Stimulated activated CD4-positive, alpha-beta T cell treated with anti-CD3 and anti-CD28 coated beads, Interleukin-12 subunit alpha, Interleukin-12 subunit beta, amount 100 ng/mL, for 4 hours (primary cell): ENCODE results near the gene BOLA1.

Source experiments
- DNase-seq: peaks from one replicate; pipeline ENCODE4 v3.0.0-alpha.2; 2020

Gene BOLA1

DNA sequence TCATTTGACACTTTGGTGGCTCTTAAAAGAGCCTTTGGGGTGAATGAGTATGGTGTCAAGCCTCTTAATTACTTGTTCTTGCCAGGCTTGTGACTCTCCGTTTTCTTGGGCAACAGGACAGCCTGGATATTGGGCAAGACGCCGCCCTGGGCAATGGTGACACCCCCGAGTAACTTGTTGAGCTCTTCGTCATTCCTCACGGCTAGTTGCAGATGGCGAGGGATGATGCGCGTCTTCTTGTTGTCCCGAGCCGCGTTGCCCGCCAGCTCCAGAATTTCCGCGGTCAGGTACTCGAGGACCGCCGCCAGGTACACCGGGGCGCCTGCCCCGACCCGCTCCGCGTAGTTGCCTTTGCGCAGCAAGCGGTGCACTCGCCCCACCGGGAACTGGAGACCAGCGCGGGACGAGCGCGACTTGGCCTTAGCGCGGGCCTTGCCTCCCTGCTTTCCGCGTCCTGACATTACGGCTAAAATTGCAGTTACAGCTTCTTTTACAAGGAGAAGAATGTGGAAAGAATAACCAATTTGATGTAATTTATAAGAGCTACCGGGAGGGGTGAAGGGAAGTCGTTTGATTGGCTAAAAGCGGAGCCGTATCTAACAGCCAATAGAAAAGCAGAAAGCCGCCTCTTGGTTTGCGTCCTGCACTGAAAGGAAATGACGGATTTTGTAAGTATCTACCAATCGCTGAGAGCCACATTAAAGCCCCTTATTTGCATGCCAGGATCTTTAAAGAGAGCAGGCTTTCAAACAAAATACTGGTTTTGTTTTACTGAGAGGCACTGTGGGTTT lies 11.7 kb upstream of the BOLA1 start:
- DNase-seq, result peak; percentile 42

DNA sequence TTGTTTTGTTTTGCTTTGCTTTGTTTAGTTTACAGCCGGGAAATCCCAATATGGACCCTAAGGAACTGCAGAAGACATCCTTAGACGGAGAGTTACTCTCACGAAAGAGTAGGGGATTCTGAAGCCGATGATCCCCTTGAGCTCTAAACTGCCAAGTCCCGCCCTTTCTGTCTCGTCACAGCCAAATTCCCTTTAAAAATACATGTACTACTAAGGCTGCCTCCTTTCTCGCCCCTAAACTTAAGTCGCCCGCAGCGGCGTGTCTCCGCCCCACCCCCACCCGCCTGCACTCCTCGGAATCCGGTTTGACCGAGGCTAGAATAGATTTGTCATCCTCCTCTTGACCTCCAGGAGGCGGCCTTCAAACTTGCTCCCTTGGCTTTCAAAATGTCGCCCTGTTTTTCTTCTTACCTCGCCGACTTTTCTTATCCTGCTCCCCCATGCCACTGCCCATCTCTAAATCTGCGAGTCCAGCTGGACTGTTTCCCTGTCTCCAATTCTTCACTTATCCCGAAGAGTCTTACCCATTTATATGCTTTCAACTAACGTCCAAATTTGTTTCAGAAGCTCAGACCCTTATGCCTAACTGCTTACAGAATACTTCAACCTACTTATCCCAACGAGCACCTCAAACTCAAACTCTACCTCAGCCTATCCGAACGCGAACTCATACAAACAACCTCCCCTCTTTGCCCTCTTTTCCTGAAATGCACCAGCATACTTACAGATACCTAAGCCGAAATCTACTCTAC lies 10.9 kb upstream of the BOLA1 start:
- peak; percentile 61 for DNase-seq

DNA sequence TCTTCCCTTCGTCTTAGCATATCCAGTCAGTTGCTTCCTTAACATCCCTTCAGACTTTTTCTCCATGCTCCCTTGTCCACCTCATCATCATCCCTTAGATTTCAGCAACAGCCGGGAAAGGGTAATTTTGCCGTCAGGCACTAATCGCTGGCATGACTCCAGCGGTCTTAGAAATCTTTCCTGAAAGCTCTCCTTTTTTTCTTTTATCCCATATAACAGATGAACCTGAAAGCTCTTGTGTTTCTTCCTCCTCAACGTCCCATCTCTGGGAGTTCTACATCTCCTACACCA lies 10.4 kb upstream of the BOLA1 start:
- DNase-seq, result no peak

DNA sequence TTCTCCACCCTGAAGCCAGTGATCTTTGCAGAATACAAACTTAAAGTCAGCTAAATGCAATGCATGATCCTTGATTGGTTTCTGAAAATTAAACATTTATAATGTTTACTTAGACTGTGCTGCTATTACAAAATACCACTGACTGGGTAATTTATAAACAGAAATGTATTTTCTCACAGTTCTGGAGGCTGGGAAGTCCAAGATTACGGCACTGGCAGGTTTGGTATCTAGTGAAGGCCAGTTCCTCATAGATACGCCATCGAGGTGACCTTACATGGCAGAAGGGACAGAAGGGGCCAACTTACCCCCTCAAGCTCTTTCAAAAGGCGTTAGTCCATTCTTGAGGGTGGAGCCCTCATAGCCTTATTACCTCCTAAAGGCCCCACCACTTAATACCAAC lies 2.8 kb upstream of the BOLA1 start:
- DNase-seq, result no peak

DNA sequence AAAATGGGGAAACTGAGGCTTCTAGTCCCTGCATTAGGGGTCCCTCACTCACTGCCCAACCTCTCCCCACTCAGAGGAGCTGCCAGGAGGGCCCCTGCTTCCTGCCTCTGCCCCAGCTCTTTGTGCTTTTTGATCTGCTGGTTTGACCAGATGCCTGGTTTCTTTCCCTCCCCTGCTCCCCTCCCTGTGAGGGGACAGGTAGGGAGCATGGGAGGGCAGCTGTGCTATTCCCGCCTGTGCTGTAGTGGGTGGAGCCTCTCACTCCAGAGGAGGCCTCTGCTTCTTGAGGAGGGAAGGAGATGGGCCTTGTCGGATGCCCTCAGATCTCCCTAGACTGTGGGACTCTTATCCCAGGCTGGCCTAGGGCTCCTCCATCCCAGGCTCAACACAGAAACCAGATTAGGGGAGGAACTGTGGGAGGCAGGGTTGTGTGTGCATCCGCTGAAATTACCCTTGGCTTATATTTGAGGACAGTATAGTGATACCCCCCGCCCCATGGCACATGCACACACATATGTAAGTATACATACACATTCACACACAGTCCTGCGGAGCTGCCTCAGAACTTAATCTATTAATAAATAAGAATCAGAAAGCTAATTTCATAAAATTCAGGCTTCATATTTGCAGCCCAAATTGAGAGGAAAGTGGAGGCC lies 4.6 kb downstream of the BOLA1 start:
- DNase-seq, result no peak

DNA sequence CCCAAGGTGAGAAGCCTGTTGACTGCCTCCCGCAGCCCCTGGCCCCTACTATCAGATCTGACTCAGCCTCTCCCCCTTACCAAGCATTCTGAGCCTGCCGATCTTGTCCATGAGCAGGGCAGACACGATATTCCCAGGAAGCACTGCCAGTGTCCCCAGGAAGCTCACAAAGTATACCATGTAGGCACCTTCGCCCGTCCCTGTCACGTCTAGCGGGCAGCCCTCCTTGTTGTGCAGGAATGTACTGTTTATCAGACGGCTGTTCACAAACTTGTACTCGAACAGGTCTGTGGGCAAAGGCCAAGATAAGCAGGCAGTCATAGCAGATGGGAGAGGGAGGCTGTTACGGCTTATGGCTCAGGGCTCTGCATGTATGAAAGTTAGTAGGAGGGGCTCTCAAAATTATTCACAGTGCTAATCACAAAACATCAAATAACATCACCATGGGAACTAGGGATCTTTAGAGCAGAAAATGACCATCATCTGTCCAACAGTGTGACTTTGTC lies 7.3 kb downstream of the BOLA1 start:
- no peak for DNase-seq

DNA sequence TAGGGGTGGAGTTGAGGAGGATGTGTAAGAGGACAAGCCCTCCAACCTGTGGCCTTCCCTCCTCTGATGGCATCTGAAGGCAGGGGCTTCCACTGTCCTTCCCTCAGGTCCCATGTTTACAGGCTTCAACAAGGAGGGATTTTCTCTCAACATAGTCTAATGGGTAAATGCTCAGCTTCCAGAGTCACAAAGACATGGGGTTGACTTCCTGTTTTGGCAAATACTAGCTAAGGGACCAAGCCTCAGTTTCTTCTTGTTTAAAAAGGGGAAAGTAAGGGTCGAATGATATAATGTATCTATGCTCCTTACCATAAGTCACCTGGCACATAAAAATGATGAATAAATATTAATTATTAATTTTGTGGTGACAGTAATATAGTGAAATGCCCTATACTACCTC lies 15.2 kb downstream of the BOLA1 start:
- DNase-seq, result no peak

DNA sequence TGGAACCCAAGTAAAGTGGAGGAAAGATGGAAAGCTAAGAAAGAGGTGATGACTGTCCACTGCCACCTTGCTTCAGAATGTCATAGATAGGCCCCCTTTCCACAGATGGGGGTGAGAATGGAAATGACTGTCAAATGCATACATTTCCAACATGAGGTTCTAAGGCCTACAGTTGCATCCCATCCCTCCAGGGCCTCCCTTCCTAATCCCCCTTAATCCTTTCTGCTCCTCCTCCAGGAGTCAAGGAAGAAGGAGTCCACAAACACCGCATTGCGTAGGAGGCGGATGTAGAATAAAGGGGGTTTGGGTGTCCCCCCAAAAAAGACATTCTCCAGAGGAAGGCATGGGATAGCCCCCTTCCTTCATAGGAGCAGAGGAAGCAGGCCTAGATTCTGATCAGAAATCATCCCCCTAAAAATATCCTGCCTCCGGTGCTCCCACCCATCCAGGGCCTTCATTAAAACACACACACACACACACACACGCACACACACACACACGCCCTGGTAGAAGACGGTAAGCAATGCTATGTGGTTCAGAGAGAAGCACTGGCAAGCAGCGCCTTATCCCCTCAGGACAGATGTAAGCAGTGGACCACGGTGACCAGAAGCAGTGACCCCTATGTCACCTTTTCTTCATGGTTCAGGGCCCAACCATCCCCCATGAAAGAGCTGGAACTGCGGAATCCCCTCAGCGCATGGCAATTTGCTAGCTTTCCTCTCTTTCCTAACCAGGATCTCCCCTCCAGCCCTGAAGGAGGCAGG lies 16.2 kb downstream of the BOLA1 start:
- no peak for DNase-seq

DNA sequence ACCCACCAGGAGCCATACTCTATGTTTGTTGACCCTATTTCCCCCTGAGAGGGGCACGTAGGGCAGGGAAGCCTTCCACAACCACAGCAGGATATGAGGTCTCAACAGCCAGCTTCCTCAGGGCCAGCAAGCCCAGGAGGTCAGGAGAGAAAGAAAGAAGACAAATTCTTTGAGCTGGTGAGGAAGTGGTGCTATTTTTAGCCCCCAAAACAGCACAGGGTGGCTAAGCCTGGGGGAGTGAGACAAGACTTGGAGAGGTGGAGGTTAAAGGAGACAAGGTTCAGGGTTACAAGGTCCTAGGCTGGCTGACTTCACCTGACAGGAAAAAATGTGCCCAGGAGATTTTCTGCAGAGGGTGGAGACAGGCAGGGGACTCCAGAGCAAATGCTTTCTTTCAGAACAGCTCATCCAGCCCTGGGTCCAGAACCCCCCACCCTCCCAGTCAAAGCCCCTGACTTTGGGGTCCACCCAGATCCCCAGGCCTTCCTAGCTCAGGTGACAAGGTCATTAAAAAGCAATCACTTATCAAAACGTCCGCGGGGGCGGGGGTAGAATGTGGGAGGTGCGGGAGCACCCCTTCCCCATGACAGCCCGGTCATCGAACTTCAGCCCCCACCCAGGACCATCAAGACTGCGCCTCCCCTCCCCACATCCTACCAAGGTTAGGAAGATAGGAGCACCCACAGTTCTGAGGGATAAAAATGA lies 17.0 kb downstream of the BOLA1 start:
- DNase-seq, result no peak

DNA sequence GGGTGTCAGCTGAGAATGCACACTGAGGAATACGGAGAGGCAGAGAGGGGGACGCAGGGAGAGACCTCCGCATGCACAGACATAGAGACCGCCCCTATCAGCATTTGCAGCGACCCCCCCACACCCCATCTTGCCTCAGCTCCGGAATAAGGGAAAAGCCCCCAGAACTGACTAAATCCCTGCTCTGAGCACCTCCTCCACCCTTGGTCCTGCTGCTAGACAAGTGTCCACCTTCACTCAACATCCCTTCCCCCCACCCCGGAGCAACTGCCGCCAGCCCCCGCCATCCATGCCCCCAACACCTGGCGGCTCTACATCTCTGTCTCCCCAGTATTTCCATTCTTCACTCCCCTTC lies 17.5 kb downstream of the BOLA1 start:
- no peak for DNase-seq

DNA sequence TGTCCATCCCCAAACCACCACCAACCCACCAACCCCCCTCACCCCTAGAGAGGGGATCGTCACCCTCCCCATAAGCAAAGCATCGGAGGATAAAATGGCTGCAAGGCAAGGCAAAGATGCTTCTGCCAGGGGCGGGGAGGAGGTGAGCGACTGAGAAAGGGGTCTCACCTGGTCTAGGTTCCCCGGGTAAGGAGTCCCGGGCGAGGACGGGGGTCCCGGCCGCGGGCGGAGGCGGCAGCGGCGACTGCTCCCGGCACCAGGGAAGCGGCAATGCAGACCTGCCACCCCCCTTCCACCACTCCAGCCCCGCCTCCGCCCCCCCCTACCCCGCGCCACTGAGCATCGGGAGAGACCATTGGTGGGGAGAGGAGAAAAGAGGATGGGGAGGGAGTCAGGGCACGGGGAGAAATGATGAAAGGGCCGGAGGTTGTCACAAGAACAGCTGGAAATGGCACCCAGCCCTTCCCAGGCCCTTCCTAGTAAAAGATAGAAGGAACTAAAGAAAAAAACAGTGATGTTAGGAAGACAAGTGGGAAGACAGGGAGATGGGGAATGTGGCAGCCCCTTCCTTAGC lies 18.3 kb downstream of the BOLA1 start, which contains the start of gene SV2A:
TSS of gene SV2A (minus strand) at position 274 of the 574 bp plus-strand sequence. CDS start 4,004 bp downstream, outside the sequence.
- peak; percentile 46 for DNase-seq

DNA sequence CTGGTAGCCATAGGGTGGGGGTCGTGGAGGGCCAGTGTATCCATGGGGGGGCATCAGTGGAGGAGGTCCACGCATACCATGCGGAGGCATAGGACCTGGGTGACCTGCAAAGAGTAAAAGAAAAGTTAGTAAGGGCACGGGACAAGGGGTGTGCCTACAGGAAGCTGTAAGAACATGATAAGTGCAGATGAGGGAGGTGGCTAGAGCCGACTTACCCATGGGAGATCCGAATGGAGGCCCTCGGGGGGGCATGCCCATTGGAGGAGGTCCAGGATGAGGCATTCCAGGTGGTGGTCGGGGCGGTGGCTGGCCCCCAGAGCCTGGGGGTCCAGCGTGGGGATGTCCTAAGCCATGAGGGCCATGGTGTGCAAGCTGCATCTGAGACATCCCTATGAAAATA lies 24.3 kb downstream of the BOLA1 start:
- DNase-seq, result no peak

DNA sequence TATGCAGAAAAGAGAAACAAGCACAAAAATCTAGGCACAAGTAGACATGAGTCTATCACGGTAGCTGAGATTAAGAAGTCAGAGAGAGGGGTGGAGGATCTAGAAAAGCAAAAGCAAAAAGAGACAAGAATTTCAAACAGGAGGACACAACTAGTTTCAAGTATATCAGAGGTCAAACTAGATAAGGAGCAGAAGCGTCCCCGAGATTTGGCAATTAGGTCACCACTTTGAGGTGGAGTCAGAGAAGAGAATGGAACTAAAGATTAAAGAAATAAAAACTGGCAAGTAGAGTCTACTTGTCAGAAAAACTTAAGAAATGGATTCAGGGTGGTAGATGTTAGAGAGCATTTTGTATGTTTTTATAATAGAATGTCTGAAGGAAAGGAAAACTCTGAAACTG lies 26.0 kb downstream of the BOLA1 start:
- DNase-seq, result no peak

DNA sequence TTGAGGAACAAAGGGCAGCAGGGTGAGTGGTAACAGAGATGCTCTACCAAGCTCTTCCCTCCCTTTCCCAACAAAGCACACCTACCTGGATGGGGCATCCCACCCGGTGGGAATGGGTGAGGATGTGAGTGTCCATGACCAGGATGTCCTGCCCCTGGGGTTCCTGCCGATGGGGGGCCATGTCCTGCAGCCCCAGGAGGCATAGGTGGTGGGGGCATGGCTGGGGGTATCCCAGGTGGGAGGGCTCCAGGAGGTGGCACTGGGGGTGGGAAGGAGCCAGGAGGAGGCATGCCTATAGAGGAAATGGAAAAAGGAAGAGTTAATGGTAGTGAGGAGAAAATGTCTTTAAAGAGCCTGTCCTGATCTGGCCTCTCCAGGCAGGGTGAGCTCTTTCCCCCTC lies 26.4 kb downstream of the BOLA1 start:
- no peak for DNase-seq

DNA sequence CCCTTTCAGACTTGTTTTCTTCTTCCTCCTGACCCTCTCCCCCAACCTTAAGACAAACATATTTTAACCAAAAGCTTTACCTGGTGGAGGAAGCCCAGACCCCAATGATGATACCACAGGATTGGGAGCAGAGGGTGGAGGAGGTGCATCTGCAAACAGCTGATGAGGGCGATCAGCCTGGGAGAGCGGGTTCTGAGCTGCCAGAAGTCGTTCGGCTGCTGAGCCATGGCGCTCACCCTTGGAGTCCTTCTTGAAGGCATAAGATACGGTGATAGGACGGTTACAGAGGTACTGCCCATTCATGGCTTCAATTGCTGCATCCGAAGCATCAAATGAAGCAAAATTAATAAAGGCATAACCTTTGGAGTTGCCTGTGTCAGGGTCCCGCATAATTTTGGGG lies 26.9 kb downstream of the BOLA1 start:
- no peak for DNase-seq

DNA sequence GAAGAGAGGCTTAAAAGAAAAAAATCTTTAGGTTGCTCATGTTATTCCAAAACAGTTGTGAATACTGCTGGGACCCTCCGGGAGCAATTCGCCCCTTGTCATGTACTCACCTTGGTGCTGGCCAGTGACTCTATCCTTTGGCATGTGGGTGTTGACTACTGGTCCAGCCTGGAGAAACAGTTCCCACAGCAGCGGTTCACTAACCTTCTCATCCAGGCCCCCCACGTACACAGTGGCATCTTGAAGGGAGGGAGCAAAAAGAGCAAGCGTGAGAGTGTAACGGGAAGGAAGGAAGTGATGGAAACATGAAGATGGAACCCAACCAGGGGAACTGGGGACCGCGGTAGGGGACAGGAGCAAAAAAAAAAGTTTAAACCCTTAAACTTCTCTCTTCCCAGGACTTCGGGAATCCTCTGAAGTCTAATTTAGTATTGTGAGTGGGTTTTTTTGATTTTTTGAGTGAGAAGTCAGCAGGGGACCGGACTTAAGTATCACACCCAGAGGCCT lies 27.7 kb downstream of the BOLA1 start:
- DNase-seq, result no peak

DNA sequence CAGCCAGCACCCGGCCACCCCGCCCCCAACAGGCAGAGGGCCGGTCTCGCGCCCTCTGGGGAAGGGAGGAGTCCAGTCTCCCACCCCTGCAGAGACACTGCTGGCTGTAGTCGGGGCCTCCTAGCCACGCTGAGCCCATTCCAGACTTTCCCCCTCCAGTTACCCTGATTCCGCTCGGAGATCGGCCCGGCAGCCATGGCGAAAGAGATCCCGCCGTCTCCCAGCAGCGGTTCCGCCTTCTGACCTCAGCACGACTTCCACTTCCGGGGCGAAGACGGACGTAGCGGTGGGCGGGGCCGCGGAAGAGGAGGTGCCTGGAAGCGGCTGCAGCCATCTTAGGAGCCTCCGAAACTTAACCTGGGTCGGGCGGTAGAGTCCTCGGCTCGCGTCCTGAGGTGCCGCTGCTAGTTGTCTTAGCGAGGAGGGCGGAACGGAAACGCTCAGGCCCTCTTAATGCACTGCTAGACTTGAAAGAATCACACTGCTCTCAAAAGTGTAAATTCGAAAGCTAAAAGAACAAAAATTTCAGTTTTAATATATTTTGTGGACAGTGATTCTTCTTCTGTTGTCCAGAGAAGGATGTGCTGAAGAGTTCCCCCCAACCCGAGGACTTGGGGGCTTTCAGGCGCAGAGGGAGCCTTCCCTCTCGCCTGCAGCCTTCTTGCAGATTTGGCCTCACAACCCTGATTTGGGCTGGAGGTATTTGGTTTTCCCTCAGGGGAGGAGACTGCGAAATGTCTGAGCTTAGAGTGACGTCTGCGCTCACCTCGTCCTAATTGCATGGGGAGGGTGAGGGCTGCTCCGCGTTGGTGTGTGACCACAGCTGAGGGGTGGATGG lies 28.4 kb downstream of the BOLA1 start, which contains the start of gene SF3B4:
TSS of gene SF3B4 (minus strand) at position 241 of the 838 bp plus-strand sequence. CDS start at position 197, 44 bp downstream.
- DNase-seq, result peak; percentile 92

DNA sequence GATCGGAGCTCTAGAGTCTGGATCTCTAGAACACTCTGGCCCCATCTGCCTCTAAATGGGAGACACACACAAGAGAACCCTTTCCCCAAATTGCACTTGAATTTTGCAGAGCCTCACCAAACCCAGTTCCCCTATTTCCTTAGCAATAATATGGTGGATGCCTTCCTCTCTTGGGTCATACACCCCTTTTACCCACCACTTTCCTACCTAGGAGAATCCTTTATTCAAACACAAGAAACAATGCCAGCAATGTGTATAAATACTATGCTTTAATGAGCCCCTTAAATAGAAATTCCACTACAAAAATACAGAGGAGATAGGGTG lies 29.0 kb downstream of the BOLA1 start:
- no peak for DNase-seq

DNA sequence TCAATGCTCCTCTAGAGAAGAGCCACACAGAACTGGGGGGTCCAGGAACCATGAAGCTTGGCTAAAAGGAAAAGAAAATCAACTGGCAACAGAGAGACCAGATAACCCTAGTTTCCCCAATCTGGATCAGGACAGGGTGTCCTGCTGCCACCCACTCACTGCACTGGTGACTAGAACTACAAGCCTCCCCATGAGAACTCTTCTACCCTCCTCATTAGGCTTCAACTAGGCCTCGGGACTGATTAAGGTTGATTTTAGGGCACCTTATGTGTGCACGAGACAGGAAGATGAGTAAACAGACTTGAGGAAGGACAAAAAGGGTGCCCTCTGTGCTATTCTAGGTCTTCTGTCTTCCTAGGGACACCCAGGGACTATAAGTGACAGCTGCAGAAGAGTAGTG lies 30.5 kb downstream of the BOLA1 start:
- DNase-seq, result no peak

DNA sequence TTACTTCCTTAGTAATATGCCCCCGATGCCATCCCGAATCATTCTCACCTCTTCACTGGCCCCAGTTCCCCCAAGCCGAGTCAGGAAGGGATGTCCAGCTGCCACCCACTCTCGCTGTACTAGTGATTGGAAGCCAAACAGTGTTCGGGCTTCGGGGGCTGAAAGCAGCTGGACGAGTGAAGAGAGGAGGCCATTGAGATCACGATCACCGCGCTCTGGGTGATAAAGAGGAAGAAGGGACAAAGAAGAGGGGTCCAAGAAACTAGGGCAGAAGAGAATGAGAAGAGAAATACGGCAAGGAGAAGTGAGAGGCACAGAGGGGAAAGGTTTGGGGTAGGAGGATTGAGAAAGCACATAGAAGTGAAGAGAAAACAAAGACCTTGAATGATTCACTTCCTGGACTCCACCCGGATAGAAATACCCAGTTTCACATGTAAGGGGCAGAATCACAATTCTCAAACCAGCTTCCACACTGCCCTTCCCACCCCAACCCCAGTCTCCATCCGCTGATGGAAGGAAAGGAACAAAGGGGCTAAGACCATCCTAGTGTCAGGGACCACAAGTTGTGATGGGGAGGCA lies 31.9 kb downstream of the BOLA1 start:
- DNase-seq, result no peak

DNA sequence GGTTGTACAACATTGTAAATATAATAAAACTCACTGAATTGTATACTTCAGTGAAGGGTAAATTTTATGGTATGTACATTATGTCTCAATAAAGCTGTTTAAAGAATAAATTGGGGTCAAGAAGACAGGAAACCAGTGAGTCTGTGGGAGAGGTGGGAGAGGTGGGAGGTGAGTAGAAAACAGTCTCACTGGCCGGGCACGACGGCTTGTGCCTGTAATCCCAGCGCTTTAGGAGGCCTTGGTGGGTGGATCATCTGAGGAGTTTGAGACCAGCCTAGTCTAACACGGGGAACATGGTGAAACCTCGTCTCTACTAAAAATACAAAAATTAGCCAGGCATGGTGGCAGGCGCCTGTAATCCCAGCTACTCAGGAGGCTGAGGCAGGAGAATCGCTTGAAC lies 33.1 kb downstream of the BOLA1 start:
- no peak for DNase-seq
